Ecto neural progenitor cell (in vitro differentiated cells): ENCODE results near the gene MED12L.
A peak's percentile ranks its signal among the peaks of the same experiment; 100 is the strongest.

Experiments used
- DNase-seq: peaks from one replicate; pipeline ENCODE4 v3.0.0-alpha.2; 2018; ENCODE audit warnings: low spot score

Gene MED12L

GRCh38 chr3:151459358-151459757 lies 373.9 kb downstream of the MED12L start:
- no peak for DNase-seq

- no peak for DNase-seq
Measured at GRCh38 chr3:151460228-151460627, 374.8 kb downstream of the MED12L start.

- peak; percentile 68 for DNase-seq
Measured at GRCh38 chr3:151460774-151461450, 375.4 kb downstream of the MED12L start, which contains the start of gene IGSF10. Gene IGSF10 (minus strand): TSS chr3:151461061. CDS start chr3:151458709, 2,352 bp downstream.

GRCh38 chr3:151462278-151462780 lies 376.9 kb downstream of the MED12L start:
- DNase-seq, result no peak

- no peak for DNase-seq
Measured at GRCh38 chr3:151462991-151463390, 377.5 kb downstream of the MED12L start.

GRCh38 chr3:151467069-151467468 lies 381.6 kb downstream of the MED12L start:
- no peak for DNase-seq

GRCh38 chr3:151468284-151468917 lies 382.9 kb downstream of the MED12L start:
- DNase-seq, result no peak

- DNase-seq, result no peak
Measured at GRCh38 chr3:151476344-151477018, 391.0 kb downstream of the MED12L start.

- DNase-seq, result no peak
Measured at GRCh38 chr3:151477591-151478334, 392.3 kb downstream of the MED12L start.

GRCh38 chr3:151478335-151478697 lies 392.9 kb downstream of the MED12L start:
- no peak for DNase-seq

- no peak for DNase-seq
Measured at GRCh38 chr3:151479452-151479851, 394.0 kb downstream of the MED12L start.

GRCh38 chr3:151480492-151480891 lies 395.0 kb downstream of the MED12L start:
- no peak for DNase-seq

GRCh38 chr3:151483488-151483887 lies 398.0 kb downstream of the MED12L start:
- DNase-seq, result no peak

GRCh38 chr3:151483961-151484520 lies 398.6 kb downstream of the MED12L start:
- DNase-seq, result no peak
